ENCODE results near the gene DEFB110. TPM values are rescaled to one million over a fixed set of nuclear protein-coding genes. Genes with fewer than 3 reads are reported as not detected.
A peak's percentile ranks its signal among the peaks of the same experiment; 100 is the strongest.

DEFB110 gene
- total and polyA plus RNA-seq, 2 of the 13 experiments (the other 11 are each of a cell fraction or from before 2014, with no cell fraction given): not detected

GRCh38 chr6:50049829-50050228 is 28.0 kb upstream of the DEFB110 start, which contains the start of gene DEFB112 (continued):
- TF ChIP-seq SETDB1 (CRISPR knock-in tag; IDR thresholded peaks at IDR 0.05; ENCODE audit: borderline replicate concordance): no peak
- TF ChIP-seq FOXP4 (CRISPR knock-in tag; IDR thresholded peaks at IDR 0.05): no peak

GRCh38 chr6:50047026-50047425 is 25.2 kb upstream of the DEFB110 start:
- in situ Hi-C loops (cut with HindIII; ENCODE audit: extremely low pct_ligation_motif_present, low pct_unique_long_range_greater_than_20kb) (no loop called here), intact Hi-C loops (cut with micrococcal nuclease; ENCODE audit: unreplicated experiment) (no loop called here)
- no CpG with 5 or more reads among the region's 3 CpGs for WGBS (ENCODE audit: low lambda C conversion rate)
- H3K27me3 ChIP-seq (ENCODE audit: control insufficient read depth in 1 of 2, insufficient read depth in 2 of 2, low read length in 2 of 2): no peaks in the 10 kb centered on the region
- H4K20me1 ChIP-seq (ENCODE audit: insufficient read depth, low read length): no peaks in the 10 kb centered on the region
- H3K4me2 ChIP-seq (ENCODE audit: low read depth, low read length): no peak overlapping the region
- no peak; the same call in 1 of the 3 replicates for ATAC-seq
- H2AFZ ChIP-seq (ENCODE audit: low read length): no peak overlapping the region
- H3K4me1 ChIP-seq (ENCODE audit: insufficient read depth, low read length): no peaks in the 10 kb centered on the region
- no peaks in the 10 kb centered on the region for H3K79me2 ChIP-seq (ENCODE audit: insufficient read depth, low read length)
- no peaks in the 10 kb centered on the region for H3K9me3 ChIP-seq (ENCODE audit: low read length)
- TF ChIP-seq MIXL1 (CRISPR knock-in tag; IDR thresholded peaks at IDR 0.05) (no peak), ZNF280B (CRISPR knock-in tag; IDR thresholded peaks at IDR 0.05; ENCODE audit: borderline replicate concordance) (0 out of 2 replicates have a peak, but pooled peaks have one; percentile 18)
- FAIRE-seq: no peak
- no peak overlapping the region for H3K9ac ChIP-seq (ENCODE audit: insufficient read depth, low read depth, low read length)
- ChIA-PET POLR2A (no interaction called here), CTCF (ENCODE audit: low intra/inter-chr PET ratio, low total read pairs) (no interaction called here)
- no peak overlapping the region for H3K4me3 ChIP-seq (replicated peaks in 1 of 3; ENCODE audit: insufficient read depth in 1 of 3, low read depth in 2 of 3, low read length in 3 of 3)
- no peak overlapping the region for H3K27ac ChIP-seq (ENCODE audit: extremely low read length, insufficient read depth, low read length)
- H3K36me3 ChIP-seq (replicated peaks in 1 of 2; ENCODE audit: control insufficient read depth in 1 of 2, insufficient read depth in 2 of 2, low read length in 2 of 2): no peaks in the 10 kb centered on the region
- no peak for DNase-seq (ENCODE audit: low spot score)
- BruUV-seq (replicated peaks): no TSS peak
